Mesangial cell (primary cell): ENCODE results near the gene BLCAP. TPM values are rescaled to one million over a fixed set of nuclear protein-coding genes. Genes with fewer than 3 reads are reported as not detected.

Experiments used
- total RNA-seq: library from RNA; depleted of rRNA; stranded (reverse); fragments of >200 nt; gene quantifications from 2 replicates; pipeline ENCODE4 v1.2.3, GENCODE V29; 2015

BLCAP gene, protein sequence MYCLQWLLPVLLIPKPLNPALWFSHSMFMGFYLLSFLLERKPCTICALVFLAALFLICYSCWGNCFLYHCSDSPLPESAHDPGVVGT
- total RNA-seq: 27.4 and 36.4 TPM in 2 replicates

GRCh38 chr20:37527638-37528445, at the start of gene BLCAP:
Gene BLCAP (minus strand): TSS chr20:37527876. CDS start chr20:37519174, 8,702 bp downstream.

GRCh38 chr20:37521061-37521771, 6.5 kb downstream of the BLCAP start, which contains the start of gene NNAT:
Gene NNAT (plus strand): TSS chr20:37521250. CDS start chr20:37521332, 82 bp downstream.

Other genes starting within 250 kb of the BLCAP start
- 28.8 and 41.3 TPM in 2 replicates for gene MANBAL, start 238.2 kb downstream of the BLCAP start, total RNA-seq
- 23.5 and 33.1 TPM in 2 replicates for gene SRC, start 181.7 kb downstream of the BLCAP start, total RNA-seq
- gene NNAT, start 6.6 kb downstream of the BLCAP start, total RNA-seq: 20.9 and 41.1 TPM in 2 replicates
- 21.3 and 27.9 TPM in 2 replicates for gene CTNNBL1, start 166.2 kb upstream of the BLCAP start, total RNA-seq